IMR-90 (cell line): Measurements from ENCODE around the gene HOMEZ.

ENCODE experiments used
- MAZ ChIP-seq: IDR thresholded peaks from 2 replicates; pipeline ENCODE4 v1.6.1; 2012; ENCODE audit warnings: low read depth, mild to moderate bottlenecking, low read length, improper control_type of control experiment, moderate library complexity, borderline replicate concordance
- SMC3 ChIP-seq: fragments of 150-350 bp; IDR thresholded peaks from 2 replicates; pipeline ENCODE4 v1.6.1; 2016; ENCODE audit warnings: low read depth, mild to moderate bottlenecking, antibody characterized with exemption, low read length, moderate library complexity
- TF ChIP-seq, protein P1 (sequence below): conservative IDR thresholded peaks from 2 replicates; pipeline ENCODE4 v1.5.1; 2012; ENCODE audit warnings: mild to moderate bottlenecking, low read depth, low read length, improper control_type of control experiment

GRCh38 chr14:23316300-23316699 is 30.4 kb upstream of the HOMEZ start:
- TF ChIP-seq, protein P1, sequence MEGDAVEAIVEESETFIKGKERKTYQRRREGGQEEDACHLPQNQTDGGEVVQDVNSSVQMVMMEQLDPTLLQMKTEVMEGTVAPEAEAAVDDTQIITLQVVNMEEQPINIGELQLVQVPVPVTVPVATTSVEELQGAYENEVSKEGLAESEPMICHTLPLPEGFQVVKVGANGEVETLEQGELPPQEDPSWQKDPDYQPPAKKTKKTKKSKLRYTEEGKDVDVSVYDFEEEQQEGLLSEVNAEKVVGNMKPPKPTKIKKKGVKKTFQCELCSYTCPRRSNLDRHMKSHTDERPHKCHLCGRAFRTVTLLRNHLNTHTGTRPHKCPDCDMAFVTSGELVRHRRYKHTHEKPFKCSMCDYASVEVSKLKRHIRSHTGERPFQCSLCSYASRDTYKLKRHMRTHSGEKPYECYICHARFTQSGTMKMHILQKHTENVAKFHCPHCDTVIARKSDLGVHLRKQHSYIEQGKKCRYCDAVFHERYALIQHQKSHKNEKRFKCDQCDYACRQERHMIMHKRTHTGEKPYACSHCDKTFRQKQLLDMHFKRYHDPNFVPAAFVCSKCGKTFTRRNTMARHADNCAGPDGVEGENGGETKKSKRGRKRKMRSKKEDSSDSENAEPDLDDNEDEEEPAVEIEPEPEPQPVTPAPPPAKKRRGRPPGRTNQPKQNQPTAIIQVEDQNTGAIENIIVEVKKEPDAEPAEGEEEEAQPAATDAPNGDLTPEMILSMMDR: no peak
- TF ChIP-seq SMC3 (no peak), MAZ (no peak)
